GM19351 (cell line): ENCODE measurements around the gene SCN4A.
"Not testable (repeated sequence)": the region's sequence is repeated elsewhere in the genome, so short reads cannot be mapped to it uniquely, and the experiment has no call there.

Experiments used
- ATAC-seq: cut with Tn5 transposase; IDR thresholded peaks from one replicate; pipeline ENCODE4 v1.9.1; 2021; ENCODE audit warnings: mild to moderate bottlenecking, moderate library complexity; ENCODE audit not compliant: unreplicated experiment

The SCN4A gene

DNA sequence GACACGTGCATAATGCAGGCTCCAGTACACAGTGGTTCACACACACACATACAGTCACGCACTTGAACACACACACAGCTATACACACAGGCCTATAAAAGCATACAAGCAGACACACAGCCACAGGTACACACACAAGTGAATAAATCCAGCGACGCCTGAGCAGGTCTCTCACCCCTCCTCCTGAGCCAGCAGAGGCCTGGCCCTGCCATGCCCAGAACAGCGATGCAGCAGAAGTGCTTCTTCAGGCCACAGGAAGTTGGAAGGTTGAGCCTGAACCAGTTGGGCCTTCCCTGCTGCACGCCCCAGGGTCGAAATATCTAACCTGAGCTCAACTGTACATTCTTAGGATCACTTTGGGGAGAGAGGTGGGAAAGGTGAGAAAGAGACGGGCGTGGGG is 33.3 kb downstream of the SCN4A start:
- no peak for ATAC-seq

DNA sequence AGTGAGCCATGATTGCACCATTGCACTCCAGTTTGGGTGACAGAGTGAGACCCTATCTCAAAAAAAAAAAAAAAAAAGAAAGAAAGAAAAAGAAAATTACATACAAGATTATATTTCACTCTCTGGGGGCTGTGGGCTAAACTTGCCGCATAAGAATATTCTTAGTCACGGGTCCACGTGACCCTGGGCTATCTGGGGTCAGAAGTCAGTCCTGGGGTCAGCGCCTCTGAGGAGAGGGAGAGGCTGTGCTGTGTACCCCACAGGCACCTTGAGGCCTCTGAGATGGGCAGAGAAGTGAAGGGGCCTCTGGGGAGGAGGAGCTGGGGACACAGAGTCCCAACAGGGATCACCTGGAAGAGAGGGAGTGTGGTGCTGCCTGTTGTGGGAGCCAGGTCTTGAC is 34.8 kb downstream of the SCN4A start:
- no peak for ATAC-seq

DNA sequence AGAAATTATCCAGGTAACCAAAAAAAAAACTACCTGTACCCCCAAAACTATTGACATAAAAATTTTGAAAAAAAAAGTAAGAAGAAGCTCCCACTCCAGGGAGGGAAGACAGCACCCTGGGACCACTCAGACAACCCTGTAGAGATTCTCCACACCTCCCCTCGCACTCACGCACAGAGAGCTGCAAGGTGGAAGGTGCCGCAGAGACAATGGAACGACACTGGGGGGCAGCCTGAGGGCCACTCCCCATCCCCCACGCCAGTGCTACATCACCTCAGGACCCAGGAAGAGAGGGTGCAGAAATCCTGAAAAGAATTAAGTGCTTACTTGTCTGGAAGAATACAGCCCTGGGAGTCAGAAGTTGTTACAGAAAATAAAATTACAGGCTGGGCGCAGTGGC is 35.4 kb downstream of the SCN4A start:
- ATAC-seq: no peak

- no peak for ATAC-seq
Observed at GRCh38 chr17:63934183-63935112, 38.3 kb downstream of the SCN4A start.

GRCh38 chr17:63933598-63933997 is 39.1 kb downstream of the SCN4A start:
- ATAC-seq: no peak

DNA sequence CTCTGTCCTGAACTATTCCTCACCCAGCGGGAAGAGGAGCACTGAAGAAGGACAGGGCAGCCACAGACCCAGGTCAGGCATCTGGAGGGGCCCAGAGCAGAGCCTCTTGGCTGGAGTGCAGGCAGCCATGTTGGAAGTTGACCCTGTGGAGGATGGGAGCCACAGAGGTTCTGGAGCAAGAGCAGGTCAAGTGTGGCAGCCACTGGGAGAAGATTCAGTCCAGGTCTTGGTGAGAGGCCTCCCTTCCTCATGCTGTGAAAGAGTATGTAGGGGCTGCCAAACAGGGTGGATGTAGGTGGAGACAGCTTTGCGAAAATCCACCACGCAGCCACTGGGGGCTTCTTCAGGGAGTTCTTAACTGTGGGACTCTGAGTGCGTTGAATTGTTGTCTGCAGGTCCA is 40.0 kb downstream of the SCN4A start:
- no peak for ATAC-seq

DNA sequence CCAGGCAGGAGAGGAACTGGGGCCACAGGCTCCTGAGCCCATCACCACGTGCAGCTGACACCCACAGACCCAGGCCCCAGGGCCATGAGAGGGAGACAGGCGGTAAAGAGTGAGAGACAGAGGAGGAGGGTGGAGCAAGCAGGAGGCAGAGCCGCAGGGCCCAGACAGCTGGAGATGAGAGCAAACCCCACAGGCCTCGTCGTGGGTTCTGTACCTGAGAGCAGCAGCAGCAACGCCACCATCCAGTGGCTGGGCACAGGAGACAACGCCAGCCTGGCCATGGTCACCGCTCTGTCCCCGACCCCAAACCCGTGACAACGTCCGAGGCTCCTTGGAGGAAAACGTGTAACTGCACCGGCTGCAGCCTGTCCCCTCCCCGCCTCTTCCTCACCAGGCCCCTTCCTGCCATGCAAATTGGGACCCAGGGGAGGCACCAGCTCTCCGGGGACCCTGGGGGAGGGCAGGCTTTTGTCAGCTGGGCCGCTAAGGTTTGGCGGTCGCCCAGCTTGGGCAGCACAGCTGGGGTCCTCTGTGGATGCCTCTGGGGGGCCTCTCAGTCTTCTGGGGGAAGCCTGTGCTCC is 40.6 kb downstream of the SCN4A start, which contains the start of gene CD79B:
Gene CD79B, minus strand, starts transcription at position 351 of the 581 bp plus-strand sequence. Its CDS starts 70 bp downstream, at position 281.
- peak; percentile 82 for ATAC-seq

- ATAC-seq: peak; percentile 50
Observed at GRCh38 chr17:63930951-63931575, 41.7 kb downstream of the SCN4A start.

GRCh38 chr17:63929860-63930766 is 42.6 kb downstream of the SCN4A start:
- no peak for ATAC-seq

- no peak for ATAC-seq
Observed at GRCh38 chr17:63928966-63929695, 43.6 kb downstream of the SCN4A start.

- no peak for ATAC-seq
Observed at GRCh38 chr17:63928172-63928666, 44.5 kb downstream of the SCN4A start.

- no peak for ATAC-seq
Observed at GRCh38 chr17:63927464-63928171, 45.1 kb downstream of the SCN4A start.

DNA sequence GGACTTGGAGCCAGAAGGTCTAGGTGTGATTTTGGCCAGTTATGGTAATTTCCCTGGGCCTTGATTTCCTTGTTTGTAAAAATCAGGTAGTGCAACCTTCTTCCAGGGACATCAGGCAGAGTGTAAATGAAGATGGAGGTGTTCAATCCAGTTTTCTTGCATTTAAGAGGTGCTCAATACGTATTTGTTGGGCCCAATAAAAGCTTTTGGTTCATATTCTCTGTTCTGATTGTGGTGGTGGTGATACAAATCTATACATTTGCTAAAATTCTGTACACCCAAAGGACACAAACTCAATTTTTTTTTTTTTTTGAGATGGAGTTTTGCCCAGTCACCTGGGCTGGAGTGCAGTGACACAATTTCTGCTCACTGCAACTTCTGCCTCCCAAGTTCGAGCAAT is 46.6 kb downstream of the SCN4A start:
- ATAC-seq: no peak

GRCh38 chr17:63925615-63926014 is 47.1 kb downstream of the SCN4A start:
- no peak for ATAC-seq

DNA sequence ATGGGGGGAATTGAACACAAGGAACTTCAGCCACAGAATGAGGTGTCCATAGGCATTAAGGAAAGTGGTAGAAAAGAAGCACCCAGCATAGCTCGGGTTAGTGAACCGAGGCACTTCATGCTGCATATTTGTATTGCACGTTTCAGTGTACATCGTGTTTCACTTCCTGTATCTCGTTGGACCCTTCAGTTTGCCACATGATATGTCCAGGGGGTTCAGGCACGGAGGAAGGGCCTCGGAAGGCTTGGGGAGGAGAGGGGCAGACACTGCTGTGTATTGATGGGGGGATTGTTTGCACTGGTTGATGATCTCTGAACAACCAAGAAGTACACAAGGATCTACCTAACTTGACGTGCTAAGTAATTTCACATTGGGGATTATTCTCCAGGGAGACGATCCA is 50.3 kb downstream of the SCN4A start:
- ATAC-seq: not testable (repeated sequence)

DNA sequence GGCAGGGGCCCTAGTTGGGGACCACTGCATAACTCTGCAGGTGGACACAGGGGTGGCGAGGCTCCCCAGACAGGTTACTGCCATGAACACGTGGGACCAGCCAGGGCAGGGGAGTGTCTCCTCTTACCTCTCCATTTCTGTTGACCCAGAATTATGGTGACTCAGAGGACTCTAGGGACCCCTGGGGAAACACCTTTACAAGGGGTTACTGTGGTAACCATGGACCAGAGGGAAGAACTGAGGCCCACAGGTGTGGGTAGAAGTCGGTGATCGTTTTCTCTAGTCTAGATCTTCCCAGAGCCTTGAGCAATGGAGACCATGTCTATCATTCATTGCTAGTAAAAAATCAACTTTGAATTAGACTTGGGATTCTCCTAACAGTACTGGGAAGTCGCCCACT is 51.9 kb downstream of the SCN4A start:
- not testable (repeated sequence) for ATAC-seq

GRCh38 chr17:63920050-63920449 is 52.7 kb downstream of the SCN4A start:
- not testable (repeated sequence) for ATAC-seq

- peak; percentile 65 for ATAC-seq
Observed at GRCh38 chr17:63919311-63919723, 53.4 kb downstream of the SCN4A start.

DNA sequence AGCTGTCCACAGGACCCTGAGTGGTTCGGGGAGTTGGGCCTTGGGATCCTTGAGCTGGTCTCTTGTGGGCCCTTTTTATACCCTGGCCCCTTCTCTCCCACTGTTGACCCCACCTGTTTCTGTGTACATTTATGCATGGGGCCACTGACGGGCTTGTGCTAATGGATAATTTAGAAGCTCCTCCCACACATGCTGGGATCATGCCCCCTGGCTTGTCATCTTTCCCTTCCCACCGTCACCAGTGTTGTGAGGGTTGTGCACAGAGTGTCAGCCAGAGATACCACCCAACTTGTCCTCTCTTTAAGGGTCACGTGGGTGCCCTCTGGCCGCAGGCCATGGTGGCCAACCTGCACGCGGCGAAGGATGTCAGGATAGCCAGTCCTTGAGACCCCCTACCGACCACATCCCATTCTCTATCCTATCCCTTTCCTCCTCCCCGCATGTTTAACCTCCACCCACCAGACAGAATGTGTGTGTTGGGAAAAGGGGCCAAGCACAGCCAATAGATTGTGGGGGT is 53.9 kb downstream of the SCN4A start, which contains the start of gene GH1:
Gene GH1, minus strand, starts transcription at position 51 of the 517 bp plus-strand sequence. CDS start 63 bp downstream, outside the sequence.
- not testable (repeated sequence) for ATAC-seq
